Astrocyte (in vitro differentiated cells and primary cell): ENCODE measurements around the gene HLA-DQA1. TPM values are rescaled to one million over a fixed set of nuclear protein-coding genes. Genes with fewer than 3 reads are reported as not detected.
"Not testable (repeated sequence)": the region's sequence is repeated elsewhere in the genome, so short reads cannot be mapped to it uniquely, and the experiment has no call there.

Experiments used
- DNase-seq: peaks from one replicate; pipeline ENCODE4 v3.0.0-alpha.2; 2010; ENCODE audit warnings: low read depth
- FAIRE-seq: peaks from 2 replicates; lab custom pipeline; 2011; peaks lifted over from hg19 to GRCh38; lab: Jason Lieb, UNC
- H2AFZ ChIP-seq: 2 replicates; pipeline ENCODE4 v1.6.0; 2012; ENCODE audit warnings: low read depth, low read length, inconsistent platforms
- H3K27ac ChIP-seq: 2 replicates; pipeline ENCODE4 v1.5.1; 2011; ENCODE audit warnings: low read depth, low read length, inconsistent platforms
- H3K27me3 ChIP-seq: 2 replicates; pipeline ENCODE4 v1.6.0; 2011; ENCODE audit warnings: low read length, inconsistent platforms; ENCODE audit not compliant: insufficient read depth
- H3K36me3 ChIP-seq: 2 replicates; pipeline ENCODE4 v1.5.1; 2011; ENCODE audit warnings: low read length, inconsistent platforms; ENCODE audit not compliant: insufficient read depth
- H3K4me1 ChIP-seq: 2 replicates; pipeline ENCODE4 v1.5.1; 2011; ENCODE audit warnings: low read length, inconsistent platforms; ENCODE audit not compliant: insufficient read depth
- H3K4me2 ChIP-seq: 2 replicates; pipeline ENCODE4 v1.6.0; 2012; ENCODE audit warnings: low read length, inconsistent platforms
- H3K4me3 ChIP-seq: 2 replicates; pipeline ENCODE4 v1.5.1; 2011; ENCODE audit warnings: low read depth, mild to moderate bottlenecking, low read length, inconsistent platforms; ENCODE audit not compliant: insufficient read depth
- H3K79me2 ChIP-seq: 2 replicates; pipeline ENCODE4 v1.6.0; 2012; ENCODE audit warnings: mild to moderate bottlenecking, low read length, inconsistent platforms; ENCODE audit not compliant: insufficient read depth
- H3K9ac ChIP-seq: 2 replicates; pipeline ENCODE4 v1.6.0; 2012; ENCODE audit warnings: mild to moderate bottlenecking, low read length, inconsistent platforms
- H3K9me3 ChIP-seq: 2 replicates; pipeline ENCODE4 v1.5.1; 2012; ENCODE audit warnings: low read depth, mild to moderate bottlenecking, low read length, inconsistent platforms; ENCODE audit not compliant: insufficient read depth
- H4K20me1 ChIP-seq: 2 replicates; pipeline ENCODE4 v1.6.0; 2012; ENCODE audit warnings: low read length, inconsistent platforms; ENCODE audit not compliant: insufficient read depth
- H3K27ac Mint-ChIP-seq: one replicate; pipeline ENCODE4 v1.8.0; 2021; ENCODE audit warnings: mild to moderate bottlenecking, mixed read lengths; ENCODE audit not compliant: unreplicated experiment
- H3K27me3 Mint-ChIP-seq: one replicate; pipeline ENCODE4 v1.8.0; 2021; ENCODE audit warnings: low read depth, mixed read lengths; ENCODE audit not compliant: unreplicated experiment
- H3K36me3 Mint-ChIP-seq: one replicate; pipeline ENCODE4 v1.8.0; 2021; ENCODE audit warnings: low read depth, mixed read lengths; ENCODE audit not compliant: unreplicated experiment
- H3K4me1 Mint-ChIP-seq: one replicate; pipeline ENCODE4 v1.8.0; 2021; ENCODE audit warnings: low read depth, mixed read lengths; ENCODE audit not compliant: unreplicated experiment
- H3K4me3 Mint-ChIP-seq: one replicate; pipeline ENCODE4 v1.8.0; 2021; ENCODE audit warnings: mild to moderate bottlenecking, moderate library complexity, mixed read lengths; ENCODE audit not compliant: unreplicated experiment
- H3K9me3 Mint-ChIP-seq: one replicate; pipeline ENCODE4 v1.8.0; 2021; ENCODE audit warnings: mild to moderate bottlenecking, mixed read lengths; ENCODE audit not compliant: unreplicated experiment
- EZH2 ChIP-seq: IDR thresholded peaks from 2 replicates; pipeline ENCODE4 v1.6.1; 2012; ENCODE audit warnings: mild to moderate bottlenecking, low read length, inconsistent platforms; ENCODE audit not compliant: insufficient read depth
- total RNA-seq: library from RNA; stranded (reverse); gene quantifications from 2 replicates; pipeline ENCODE4 v1.2.1, GENCODE V29; 2021
- TF ChIP-seq, protein P1 (sequence below): IDR thresholded peaks from 2 replicates; pipeline ENCODE4 v1.5.1; 2011; ENCODE audit warnings: low read depth, mild to moderate bottlenecking, inconsistent platforms, low read length, moderate library complexity; ENCODE audit not compliant: insufficient read depth

Gene HLA-DQA1
- total RNA-seq, 1 donor from 2014 or later: not detected

GRCh38 chr6:32669893-32670292, 32.7 kb downstream of the HLA-DQA1 start:
- Mint-ChIP-seq H3K9me3 (peaks cover 6% of the 10 kb centered on the region), H3K4me1 (no peaks in the 10 kb centered on the region), H3K27ac (no peak overlapping the region), H3K4me3 (no peak overlapping the region), H3K27me3 (peaks cover 15% of the 10 kb centered on the region), H3K36me3 (no peaks in the 10 kb centered on the region)
- Histone ChIP-seq H3K27me3 (no peaks in the 10 kb centered on the region), H3K27ac (no peak overlapping the region), H3K9me3 (no peaks in the 10 kb centered on the region), H3K79me2 (no peaks in the 10 kb centered on the region), H4K20me1 (no peaks in the 10 kb centered on the region), H3K36me3 (no peaks in the 10 kb centered on the region), H3K9ac (no peak overlapping the region), H3K4me2 (no peak overlapping the region), H3K4me3 (no peak overlapping the region), H2AFZ (no peak overlapping the region), H3K4me1 (no peaks in the 10 kb centered on the region)
- FAIRE-seq (no peak), DNase-seq (no peak)
- TF ChIP-seq, protein P1, sequence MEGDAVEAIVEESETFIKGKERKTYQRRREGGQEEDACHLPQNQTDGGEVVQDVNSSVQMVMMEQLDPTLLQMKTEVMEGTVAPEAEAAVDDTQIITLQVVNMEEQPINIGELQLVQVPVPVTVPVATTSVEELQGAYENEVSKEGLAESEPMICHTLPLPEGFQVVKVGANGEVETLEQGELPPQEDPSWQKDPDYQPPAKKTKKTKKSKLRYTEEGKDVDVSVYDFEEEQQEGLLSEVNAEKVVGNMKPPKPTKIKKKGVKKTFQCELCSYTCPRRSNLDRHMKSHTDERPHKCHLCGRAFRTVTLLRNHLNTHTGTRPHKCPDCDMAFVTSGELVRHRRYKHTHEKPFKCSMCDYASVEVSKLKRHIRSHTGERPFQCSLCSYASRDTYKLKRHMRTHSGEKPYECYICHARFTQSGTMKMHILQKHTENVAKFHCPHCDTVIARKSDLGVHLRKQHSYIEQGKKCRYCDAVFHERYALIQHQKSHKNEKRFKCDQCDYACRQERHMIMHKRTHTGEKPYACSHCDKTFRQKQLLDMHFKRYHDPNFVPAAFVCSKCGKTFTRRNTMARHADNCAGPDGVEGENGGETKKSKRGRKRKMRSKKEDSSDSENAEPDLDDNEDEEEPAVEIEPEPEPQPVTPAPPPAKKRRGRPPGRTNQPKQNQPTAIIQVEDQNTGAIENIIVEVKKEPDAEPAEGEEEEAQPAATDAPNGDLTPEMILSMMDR: no peak
- no peak for TF ChIP-seq EZH2

DNA sequence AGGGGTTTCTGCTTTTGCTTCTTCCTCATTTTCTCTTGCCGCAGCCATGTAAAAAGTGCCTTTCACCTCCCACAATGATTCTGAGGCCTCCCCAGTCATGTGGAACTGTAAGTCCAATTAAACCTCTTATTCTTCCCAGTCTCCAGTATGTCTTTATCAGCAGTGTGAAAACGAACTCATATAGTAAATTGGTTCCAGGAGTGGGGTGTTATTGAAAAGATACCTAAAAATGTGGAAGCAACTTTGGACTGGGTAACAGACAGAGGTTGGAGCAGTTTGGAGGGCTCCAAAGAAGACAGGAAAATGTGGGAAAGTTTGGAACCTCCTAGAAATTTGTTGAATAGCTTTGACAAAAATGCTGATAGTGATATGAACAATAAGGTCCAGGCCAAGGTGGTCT, 34.7 kb downstream of the HLA-DQA1 start:
- not testable (repeated sequence) for H4K20me1 ChIP-seq, H3K79me2 ChIP-seq, H3K27me3 Mint-ChIP-seq, H3K9ac ChIP-seq, H3K4me1 ChIP-seq, H3K4me1 Mint-ChIP-seq, H3K4me3 Mint-ChIP-seq, H3K36me3 ChIP-seq, H3K36me3 Mint-ChIP-seq, H3K27ac Mint-ChIP-seq, H3K4me3 ChIP-seq, DNase-seq, H3K27me3 ChIP-seq, H3K4me2 ChIP-seq, H3K27ac ChIP-seq, H3K9me3 ChIP-seq, FAIRE-seq, H2AFZ ChIP-seq, H3K9me3 Mint-ChIP-seq

- not testable (repeated sequence) for H3K4me3 Mint-ChIP-seq, H3K27ac ChIP-seq, H3K36me3 ChIP-seq, H2AFZ ChIP-seq, FAIRE-seq, H3K4me2 ChIP-seq, H3K27ac Mint-ChIP-seq, H3K9ac ChIP-seq, DNase-seq, H3K27me3 ChIP-seq, H3K4me1 ChIP-seq, H3K9me3 ChIP-seq, H4K20me1 ChIP-seq, H3K4me1 Mint-ChIP-seq, H3K36me3 Mint-ChIP-seq, H3K27me3 Mint-ChIP-seq, H3K79me2 ChIP-seq, H3K4me3 ChIP-seq
- peaks cover 11% of the 10 kb centered on the region for H3K9me3 Mint-ChIP-seq
These were observed 36.9 kb downstream of the HLA-DQA1 start for GRCh38 chr6:32674123-32674522.

DNA sequence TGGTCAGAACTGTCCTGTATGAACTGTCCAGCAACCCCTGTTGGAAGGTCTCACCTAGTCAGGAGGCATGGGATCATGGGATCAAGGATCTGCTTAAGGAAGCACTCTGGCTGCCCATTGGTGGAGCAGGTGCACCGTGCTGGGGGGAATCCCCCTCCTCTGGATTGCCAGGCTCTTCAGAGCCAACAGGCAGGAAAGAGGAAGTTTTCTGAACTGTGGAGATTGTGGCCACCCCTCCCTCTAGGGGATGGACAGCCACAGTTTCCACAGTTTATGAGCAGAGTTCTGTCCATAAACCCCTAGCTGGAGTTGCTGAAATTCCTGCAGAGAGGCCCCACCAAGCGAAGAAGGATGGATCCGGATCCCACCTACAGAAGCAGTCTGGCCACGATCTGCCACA, 42.3 kb downstream of the HLA-DQA1 start:
- Histone ChIP-seq H3K9ac (no peak overlapping the region), H3K4me3 (no peak overlapping the region), H4K20me1 (no peaks in the 10 kb centered on the region), H3K27me3 (no peaks in the 10 kb centered on the region), H3K4me2 (no peak overlapping the region), H3K79me2 (no peaks in the 10 kb centered on the region), H3K4me1 (no peaks in the 10 kb centered on the region), H3K27ac (no peak overlapping the region), H2AFZ (no peak overlapping the region), H3K9me3 (no peaks in the 10 kb centered on the region), H3K36me3 (no peaks in the 10 kb centered on the region)
- H3K27me3 Mint-ChIP-seq: peaks cover 6% of the 10 kb centered on the region
- no peaks in the 10 kb centered on the region for H3K36me3 Mint-ChIP-seq
- FAIRE-seq: no peak
- H3K9me3 Mint-ChIP-seq: peaks cover 7% of the 10 kb centered on the region
- DNase-seq: no peak
- no peak for TF ChIP-seq EZH2
- TF ChIP-seq, protein P1: no peak
- H3K4me1 Mint-ChIP-seq: no peaks in the 10 kb centered on the region
- H3K4me3 Mint-ChIP-seq: no peak overlapping the region
- no peak overlapping the region for H3K27ac Mint-ChIP-seq
